SIG-M5 treated with dmso at 0.1 percent for 504 hours (cell line): ENCODE results near the gene POU4F3.

Experiments
- DNase-seq: peaks from one replicate; lab custom pipeline; 2025; ENCODE audit not compliant: unreplicated experiment; lab: John Stamatoyannopoulos, UW

The POU4F3 gene

GRCh38 chr5:146339715-146340259 is 1.1 kb downstream of the POU4F3 start:
- no peak for DNase-seq

GRCh38 chr5:146340260-146341081 is 1.8 kb downstream of the POU4F3 start:
- peak; percentile 54 for DNase-seq

GRCh38 chr5:146341854-146342253 is 3.2 kb downstream of the POU4F3 start:
- no peak for DNase-seq

GRCh38 chr5:146342519-146342881 is 3.9 kb downstream of the POU4F3 start:
- no peak for DNase-seq

DNA sequence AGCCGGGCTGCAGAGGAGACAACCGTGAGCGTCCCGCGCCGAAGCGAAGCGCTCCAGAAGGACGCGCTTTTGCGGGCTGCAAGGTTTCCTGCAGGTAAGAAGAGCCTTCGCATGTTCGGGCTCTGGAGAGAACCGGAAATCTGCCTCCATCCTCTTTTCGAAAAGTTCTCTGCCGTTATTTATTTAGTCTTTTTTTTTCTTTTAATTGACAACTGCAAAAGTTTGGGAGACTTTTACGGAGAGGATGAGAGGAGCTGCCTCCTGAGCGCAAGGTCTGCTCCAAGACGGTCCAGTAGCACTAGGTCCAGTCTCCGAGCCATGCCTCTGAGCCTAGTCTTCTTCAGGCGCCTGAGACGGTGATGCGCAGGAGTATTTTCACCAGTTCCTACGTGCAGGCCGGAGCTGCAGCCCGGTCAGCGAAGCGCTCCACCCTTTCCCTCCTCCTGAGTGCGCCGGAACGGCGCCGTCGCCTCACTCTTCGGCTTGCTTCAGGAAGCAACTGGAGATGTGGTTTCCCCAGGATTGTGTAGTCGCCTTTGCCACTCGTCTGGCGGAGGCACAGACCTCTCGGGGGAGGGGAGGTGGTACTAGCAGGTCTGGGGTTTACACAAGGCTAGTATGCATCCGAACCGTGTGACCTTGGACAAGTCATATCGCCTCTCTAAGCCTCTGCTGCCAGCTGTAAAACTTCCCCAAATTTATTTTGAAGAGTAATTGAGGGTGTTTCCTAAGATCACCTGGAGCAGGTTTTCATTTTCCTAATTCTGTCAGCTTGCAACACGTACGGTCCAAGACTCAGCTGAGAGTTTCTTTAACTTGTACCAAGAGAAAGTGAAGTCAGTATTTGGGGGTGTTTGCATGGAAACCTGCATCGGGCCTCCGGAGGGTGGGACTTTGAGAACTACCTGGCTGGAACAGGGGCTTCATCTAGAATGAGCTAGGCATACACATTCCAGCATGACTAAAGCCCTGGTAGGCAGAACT is 4.5 kb downstream of the POU4F3 start:
- no peak for DNase-seq

DNA sequence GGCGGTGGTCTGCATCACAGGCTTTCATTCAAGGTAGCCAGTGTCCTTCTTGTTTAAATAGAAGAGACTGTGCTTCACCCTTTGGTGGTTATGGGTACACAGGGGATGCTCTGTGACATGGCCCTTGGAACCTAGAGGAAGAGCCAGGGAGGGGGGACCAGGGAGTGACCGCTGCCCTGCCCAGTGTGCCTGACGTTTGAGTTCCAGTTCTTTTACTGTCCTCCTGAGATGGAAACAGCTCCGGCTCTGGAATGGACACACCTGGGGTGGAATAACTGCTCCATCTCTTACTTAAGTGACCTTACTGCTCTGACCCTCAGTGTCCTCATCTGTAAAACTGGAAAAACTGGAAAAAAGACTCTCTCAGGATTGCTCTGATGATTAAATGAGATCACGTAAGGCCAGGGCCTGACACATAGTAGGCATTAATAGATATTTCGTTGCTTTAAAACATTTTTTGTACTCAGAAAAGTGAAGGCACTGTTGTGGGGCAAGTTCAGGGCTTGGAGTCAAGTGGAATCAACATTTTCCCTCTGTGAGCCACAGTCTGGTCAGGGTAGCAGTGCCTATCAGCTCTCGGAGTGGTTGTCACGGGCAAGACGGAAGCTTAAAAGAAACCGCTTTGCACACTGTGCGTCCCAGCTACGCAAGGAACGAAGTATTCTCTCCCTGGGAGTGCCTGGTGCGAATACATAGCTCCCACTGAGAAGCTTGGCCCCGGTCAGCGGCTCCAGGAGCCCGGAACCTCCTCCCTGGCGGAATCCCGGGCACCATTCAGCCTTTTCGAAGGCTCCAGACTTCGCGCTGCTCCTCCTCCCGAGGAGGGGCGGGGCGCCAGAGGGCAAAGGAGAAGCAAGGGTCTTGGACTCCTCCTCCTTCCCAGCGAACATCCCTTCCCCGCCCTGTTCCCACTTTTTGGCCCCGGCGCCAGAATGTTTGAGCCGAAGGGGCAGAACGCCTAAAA is 5.8 kb downstream of the POU4F3 start:
- DNase-seq, result no peak

- DNase-seq, result no peak
Observed at GRCh38 chr5:146345240-146345577, 6.6 kb downstream of the POU4F3 start.

DNA sequence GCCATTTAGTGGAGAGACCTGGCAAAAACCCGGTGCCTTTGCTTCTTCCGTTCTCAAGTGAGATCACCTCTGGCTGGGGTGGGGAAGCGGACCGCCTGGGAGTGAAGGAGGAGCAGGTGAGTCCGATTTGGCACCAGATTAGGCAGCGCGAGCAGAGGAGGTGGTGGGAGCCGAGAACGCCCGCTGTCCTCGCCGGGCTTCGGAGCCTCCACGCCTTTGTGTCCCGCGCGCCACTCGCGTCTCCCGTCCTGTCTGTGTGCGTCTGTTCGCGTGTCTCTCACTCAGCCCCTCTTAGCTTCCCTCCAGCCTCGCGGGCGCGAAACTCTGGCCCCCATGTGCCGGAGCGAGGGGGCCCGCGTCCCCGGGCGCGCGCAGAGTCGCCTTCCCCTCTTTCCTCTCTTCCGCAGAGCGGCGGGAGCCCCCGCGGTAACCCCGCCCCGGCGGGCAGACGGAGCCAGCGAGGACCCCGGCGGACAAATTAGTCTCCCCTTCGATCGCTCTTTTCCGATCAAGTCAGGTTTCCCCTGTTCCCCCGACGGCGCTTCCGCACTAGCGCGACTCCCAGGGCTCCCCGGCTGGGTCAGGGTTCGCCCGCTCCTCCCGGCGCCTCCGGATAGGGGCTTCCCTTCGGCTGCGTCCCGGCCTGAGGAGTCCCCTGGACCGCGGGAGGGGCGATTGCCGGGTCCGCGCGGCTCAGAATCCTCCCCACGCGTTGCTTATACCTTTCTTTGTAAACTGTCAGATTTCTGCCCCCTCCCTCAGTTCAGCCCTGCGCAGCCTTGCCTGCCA is 7.1 kb downstream of the POU4F3 start:
- DNase-seq, result no peak

DNA sequence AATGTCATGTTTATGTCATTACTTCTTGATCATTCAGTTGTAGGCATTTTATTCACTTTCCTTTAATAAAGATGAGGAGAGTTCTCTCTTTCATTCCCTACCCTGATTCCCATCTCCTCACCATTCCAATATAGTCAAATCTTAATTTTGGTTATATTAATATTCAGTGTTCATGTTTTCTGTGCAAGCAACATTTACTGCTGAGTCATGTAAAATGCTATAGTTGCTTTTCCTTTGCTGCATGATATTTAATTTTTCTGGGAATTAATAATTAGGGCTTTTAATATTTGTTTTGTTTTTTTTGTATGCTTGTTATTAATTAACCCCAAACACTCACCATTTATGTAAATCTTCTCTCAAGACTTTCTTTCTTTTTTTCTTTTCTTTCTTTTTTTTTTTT is 18.5 kb downstream of the POU4F3 start:
- DNase-seq, result no peak

- DNase-seq, result no peak
Observed at GRCh38 chr5:146359836-146360235, 21.2 kb downstream of the POU4F3 start.

DNA sequence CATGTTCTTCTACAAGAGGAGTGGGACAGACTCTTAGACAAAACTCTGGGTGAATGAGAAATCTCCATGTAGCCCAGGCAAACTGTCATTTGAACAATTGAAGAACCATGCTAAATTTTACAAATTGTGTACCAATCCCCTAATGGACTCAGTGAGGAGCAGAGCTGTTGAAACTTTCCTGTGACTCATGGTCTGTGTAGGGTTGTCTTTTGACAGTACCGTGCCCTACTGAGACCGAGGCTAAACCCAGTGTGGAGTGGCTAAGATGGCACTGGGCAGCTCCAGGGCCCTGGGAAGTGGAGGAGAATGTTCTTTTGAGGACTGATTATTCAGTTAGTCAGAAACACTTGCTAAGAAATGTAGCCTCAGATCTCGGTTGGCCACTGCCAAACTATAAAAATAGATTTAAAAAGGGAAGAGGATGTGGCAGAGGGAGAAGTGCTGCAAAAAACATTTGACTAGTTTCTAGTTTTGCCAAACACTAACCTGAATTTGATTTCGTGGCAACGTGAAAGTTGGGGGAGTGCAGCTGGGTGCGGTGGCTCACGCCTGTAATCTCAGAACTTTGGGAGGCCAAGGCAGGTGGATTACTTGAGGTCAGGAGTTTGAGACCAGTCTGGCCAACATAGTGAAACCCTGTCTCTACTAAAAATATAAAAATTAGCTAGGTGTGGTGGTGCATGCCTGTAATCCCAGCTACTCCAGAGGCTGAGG is 24.7 kb downstream of the POU4F3 start:
- peak; percentile 85 for DNase-seq

DNA sequence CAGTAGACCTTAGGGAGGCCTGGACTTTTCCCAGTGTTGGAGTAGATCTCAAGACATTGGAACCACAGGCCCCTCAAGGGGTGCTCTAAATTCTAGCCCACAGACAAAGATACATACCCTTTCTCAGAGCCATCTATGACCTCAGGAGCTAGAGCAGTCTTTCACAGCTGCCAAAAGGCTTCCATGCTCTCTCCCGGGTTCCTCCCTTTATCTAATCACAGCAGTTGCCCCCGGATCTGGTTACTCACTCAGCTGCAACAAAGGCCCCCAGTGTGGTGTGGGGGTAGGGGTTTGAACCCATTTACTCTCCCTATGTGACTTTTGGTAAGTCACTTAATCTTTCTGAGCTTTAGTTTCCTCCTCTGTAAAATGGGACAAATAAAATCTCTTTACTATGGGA is 27.0 kb downstream of the POU4F3 start:
- no peak for DNase-seq

GRCh38 chr5:146366904-146367303 is 28.3 kb downstream of the POU4F3 start:
- no peak for DNase-seq

DNA sequence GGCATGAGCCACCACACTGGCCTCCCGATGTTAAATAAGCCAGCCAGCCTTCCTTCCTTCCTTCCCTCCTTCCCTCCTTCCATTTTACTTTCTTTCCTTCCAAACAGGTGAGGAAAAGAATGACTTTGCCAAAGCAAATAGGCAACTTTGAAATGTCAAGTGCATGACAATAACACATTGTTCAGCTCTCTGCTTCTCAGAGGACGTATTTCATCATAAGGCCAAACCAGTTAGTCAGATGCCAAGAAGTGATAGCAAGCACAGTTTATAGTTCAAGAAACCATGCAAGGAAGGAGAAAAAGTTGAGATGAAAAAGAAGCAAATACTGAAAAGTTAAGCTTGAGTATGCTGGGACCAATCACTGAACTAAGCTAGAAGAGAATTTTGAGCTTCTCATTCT is 29.5 kb downstream of the POU4F3 start:
- no peak for DNase-seq

- no peak for DNase-seq
Observed at GRCh38 chr5:146369691-146370090, 31.1 kb downstream of the POU4F3 start.

DNA sequence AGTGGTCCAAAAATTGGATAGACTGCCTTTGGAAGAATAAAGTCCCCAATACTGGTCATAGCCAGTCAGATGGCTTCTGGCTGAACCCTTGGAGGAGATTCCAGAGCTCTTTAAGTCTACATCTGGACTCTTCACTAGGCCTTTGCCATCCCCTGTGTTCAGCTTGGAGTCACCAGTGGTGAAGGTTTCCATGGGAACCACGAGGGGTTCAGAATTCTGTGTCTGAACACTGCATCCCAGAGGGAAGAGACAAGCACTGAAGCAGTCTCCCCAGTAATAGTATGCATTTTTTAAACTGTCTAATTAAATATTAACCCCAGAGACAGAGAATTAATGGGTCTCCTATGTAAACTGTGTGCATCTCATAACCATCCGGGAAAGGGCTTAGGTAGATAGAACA is 38.2 kb downstream of the POU4F3 start:
- no peak for DNase-seq

DNA sequence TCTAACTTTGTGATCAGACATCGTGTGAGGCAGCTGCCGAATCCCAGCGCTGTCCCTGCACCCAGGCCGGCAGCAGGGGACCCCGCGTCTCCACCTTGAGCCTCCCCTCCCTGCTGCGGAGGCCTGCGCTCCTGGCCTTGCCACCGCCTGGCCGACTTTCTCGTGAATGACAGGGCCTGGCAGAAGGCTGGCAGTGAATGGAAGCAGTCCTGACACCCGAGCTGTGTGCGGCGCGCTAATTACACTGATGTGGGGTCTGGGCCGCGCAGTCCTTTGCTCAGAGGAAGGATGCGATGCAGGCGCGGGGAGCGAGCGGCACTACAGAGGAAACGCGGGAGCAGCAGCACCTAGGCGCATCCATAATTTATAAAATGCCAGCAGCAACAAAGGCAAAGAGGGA is 40.3 kb downstream of the POU4F3 start:
- no peak for DNase-seq

- no peak for DNase-seq
Observed at GRCh38 chr5:146380714-146381113, 42.1 kb downstream of the POU4F3 start.

DNA sequence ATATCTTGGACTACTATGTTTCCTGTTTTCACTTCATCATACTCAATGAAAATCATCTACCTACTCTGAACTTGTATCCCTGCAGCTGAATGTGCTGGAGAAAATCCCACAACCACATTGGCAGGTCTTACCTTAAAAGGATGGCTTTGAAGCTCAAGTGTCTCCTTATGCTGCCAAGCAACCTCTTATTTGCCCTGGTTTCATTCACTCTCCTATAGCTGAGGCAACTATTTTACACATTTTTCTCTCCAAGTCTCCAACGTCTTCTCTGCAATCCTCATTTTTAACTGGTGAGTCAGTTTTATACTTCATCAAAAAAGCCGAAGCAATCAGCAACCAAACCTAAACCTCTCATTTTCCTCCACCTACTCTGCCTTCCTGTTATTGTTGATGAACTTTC is 49.7 kb downstream of the POU4F3 start:
- no peak for DNase-seq
